ENCODE measurements around the gene ZNF462. TPM values are rescaled to one million over a fixed set of nuclear protein-coding genes. Genes with fewer than 3 reads are reported as not detected.

Gene ZNF462
- total RNA-seq, 1 experiment from 2014 or later = 121 TPM

DNA sequence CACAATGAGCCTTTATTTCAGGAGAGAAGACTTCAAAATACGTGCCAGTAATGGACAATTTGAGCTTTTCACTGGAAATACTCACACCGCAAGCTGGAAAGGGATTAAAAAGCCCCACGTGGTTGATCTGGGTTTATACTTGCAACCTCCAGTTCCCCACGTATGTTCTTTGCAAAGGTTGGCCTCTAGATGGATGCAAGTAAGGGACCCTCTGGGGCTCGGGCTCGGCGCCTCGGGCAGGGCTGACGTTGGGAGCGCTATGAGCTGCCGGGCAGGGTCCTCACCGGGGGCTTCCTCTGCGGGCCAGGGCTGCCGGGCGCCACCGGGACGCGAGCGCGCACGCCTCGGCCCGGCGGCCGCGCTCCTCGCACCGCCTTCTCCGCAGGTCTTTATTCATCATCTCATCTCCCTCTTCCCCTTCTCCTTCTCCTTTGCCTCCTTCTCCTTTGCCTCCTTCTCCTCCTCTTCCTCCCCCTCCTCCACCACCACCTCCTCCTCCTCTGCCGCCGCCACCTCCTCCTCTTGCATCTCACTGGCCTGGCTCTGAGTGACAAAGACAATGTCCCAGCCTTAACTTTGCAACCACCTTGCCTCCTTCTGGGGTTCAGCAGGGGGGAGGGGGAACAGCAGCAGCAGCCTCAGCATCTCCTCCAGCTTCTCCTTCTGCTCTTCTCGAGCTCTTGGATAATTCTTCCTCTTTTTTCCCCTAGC lies 701 bp upstream of the ZNF462 start:
- Mint-ChIP-seq H3K27ac (peak overlapping the region; percentile 98), H3K36me3 (peaks cover 20% of the 10 kb centered on the region), H3K27me3 (ENCODE audit: low read depth) (no peaks in the 10 kb centered on the region), H3K9me3 (peaks cover 3% of the 10 kb centered on the region; the same call in 1 of the 2 replicates), H3K4me1 (peaks cover 44% of the 10 kb centered on the region), H3K4me3 (peak overlapping the region; percentile 99)
- POLR2A ChIA-PET = interaction anchor here (1.1 kb wide), 1 partner anchor 8 kb away, joined by 5 read pairs; no protein-coding TSS in a partner anchor
- DNase-seq (ENCODE audit: low spot score) (peak; percentile 59), ATAC-seq (peak; percentile 15)
- CTCF ChIA-PET = interaction anchor here (1.7 kb wide), 1 partner anchor 16 kb away, joined by 4 read pairs; no protein-coding TSS in a partner anchor
- peak; percentile 8; the same call in 1 of the 2 replicates for TF ChIP-seq MAX (CRISPR knock-in tag; IDR thresholded peaks at IDR 0.05)
- TF ChIP-seq SOX15 (CRISPR knock-in tag; IDR thresholded peaks at IDR 0.05) = no peak
- no peak for TF ChIP-seq FOXJ3 (CRISPR knock-in tag; IDR thresholded peaks at IDR 0.05; ENCODE audit: borderline replicate concordance)
- TF ChIP-seq ZNF423 (CRISPR knock-in tag; IDR thresholded peaks at IDR 0.05) = no peak
- TF ChIP-seq, protein P1, sequence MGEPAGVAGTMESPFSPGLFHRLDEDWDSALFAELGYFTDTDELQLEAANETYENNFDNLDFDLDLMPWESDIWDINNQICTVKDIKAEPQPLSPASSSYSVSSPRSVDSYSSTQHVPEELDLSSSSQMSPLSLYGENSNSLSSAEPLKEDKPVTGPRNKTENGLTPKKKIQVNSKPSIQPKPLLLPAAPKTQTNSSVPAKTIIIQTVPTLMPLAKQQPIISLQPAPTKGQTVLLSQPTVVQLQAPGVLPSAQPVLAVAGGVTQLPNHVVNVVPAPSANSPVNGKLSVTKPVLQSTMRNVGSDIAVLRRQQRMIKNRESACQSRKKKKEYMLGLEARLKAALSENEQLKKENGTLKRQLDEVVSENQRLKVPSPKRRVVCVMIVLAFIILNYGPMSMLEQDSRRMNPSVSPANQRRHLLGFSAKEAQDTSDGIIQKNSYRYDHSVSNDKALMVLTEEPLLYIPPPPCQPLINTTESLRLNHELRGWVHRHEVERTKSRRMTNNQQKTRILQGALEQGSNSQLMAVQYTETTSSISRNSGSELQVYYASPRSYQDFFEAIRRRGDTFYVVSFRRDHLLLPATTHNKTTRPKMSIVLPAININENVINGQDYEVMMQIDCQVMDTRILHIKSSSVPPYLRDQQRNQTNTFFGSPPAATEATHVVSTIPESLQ (CRISPR knock-in tag; IDR thresholded peaks at IDR 0.05) = no peak
- no peak for TF ChIP-seq FOXK1 (CRISPR knock-in tag; IDR thresholded peaks at IDR 0.05)
- no peak for TF ChIP-seq RELA (CRISPR knock-in tag; IDR thresholded peaks at IDR 0.05; ENCODE audit: borderline replicate concordance)
- TF ChIP-seq, protein P2, sequence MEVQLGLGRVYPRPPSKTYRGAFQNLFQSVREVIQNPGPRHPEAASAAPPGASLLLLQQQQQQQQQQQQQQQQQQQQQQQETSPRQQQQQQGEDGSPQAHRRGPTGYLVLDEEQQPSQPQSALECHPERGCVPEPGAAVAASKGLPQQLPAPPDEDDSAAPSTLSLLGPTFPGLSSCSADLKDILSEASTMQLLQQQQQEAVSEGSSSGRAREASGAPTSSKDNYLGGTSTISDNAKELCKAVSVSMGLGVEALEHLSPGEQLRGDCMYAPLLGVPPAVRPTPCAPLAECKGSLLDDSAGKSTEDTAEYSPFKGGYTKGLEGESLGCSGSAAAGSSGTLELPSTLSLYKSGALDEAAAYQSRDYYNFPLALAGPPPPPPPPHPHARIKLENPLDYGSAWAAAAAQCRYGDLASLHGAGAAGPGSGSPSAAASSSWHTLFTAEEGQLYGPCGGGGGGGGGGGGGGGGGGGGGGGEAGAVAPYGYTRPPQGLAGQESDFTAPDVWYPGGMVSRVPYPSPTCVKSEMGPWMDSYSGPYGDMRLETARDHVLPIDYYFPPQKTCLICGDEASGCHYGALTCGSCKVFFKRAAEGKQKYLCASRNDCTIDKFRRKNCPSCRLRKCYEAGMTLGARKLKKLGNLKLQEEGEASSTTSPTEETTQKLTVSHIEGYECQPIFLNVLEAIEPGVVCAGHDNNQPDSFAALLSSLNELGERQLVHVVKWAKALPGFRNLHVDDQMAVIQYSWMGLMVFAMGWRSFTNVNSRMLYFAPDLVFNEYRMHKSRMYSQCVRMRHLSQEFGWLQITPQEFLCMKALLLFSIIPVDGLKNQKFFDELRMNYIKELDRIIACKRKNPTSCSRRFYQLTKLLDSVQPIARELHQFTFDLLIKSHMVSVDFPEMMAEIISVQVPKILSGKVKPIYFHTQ (CRISPR knock-in tag; IDR thresholded peaks at IDR 0.05) = no peak
- TF ChIP-seq NFYB (CRISPR knock-in tag; conservative IDR thresholded peaks at IDR 0.05; ENCODE audit: low read depth) = no peak
- peak; percentile 96 for TF ChIP-seq ZNF263 (CRISPR knock-in tag; IDR thresholded peaks at IDR 0.05; ENCODE audit: low read depth)
- TF ChIP-seq NR2C2 (CRISPR knock-in tag; IDR thresholded peaks at IDR 0.05) = no peak
- no peak for TF ChIP-seq MXD4 (CRISPR knock-in tag; IDR thresholded peaks at IDR 0.05; ENCODE audit: borderline replicate concordance)
- TF ChIP-seq, protein P3, sequence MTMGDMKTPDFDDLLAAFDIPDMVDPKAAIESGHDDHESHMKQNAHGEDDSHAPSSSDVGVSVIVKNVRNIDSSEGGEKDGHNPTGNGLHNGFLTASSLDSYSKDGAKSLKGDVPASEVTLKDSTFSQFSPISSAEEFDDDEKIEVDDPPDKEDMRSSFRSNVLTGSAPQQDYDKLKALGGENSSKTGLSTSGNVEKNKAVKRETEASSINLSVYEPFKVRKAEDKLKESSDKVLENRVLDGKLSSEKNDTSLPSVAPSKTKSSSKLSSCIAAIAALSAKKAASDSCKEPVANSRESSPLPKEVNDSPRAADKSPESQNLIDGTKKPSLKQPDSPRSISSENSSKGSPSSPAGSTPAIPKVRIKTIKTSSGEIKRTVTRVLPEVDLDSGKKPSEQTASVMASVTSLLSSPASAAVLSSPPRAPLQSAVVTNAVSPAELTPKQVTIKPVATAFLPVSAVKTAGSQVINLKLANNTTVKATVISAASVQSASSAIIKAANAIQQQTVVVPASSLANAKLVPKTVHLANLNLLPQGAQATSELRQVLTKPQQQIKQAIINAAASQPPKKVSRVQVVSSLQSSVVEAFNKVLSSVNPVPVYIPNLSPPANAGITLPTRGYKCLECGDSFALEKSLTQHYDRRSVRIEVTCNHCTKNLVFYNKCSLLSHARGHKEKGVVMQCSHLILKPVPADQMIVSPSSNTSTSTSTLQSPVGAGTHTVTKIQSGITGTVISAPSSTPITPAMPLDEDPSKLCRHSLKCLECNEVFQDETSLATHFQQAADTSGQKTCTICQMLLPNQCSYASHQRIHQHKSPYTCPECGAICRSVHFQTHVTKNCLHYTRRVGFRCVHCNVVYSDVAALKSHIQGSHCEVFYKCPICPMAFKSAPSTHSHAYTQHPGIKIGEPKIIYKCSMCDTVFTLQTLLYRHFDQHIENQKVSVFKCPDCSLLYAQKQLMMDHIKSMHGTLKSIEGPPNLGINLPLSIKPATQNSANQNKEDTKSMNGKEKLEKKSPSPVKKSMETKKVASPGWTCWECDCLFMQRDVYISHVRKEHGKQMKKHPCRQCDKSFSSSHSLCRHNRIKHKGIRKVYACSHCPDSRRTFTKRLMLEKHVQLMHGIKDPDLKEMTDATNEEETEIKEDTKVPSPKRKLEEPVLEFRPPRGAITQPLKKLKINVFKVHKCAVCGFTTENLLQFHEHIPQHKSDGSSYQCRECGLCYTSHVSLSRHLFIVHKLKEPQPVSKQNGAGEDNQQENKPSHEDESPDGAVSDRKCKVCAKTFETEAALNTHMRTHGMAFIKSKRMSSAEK (CRISPR knock-in tag; IDR thresholded peaks at IDR 0.05; ENCODE audit: borderline replicate concordance) = no peak
- TF ChIP-seq GTF2I (CRISPR knock-in tag; conservative IDR thresholded peaks at IDR 0.05) = no peak
- TF ChIP-seq ETV6 (CRISPR knock-in tag; IDR thresholded peaks at IDR 0.05) = no peak
- TF ChIP-seq, protein P4, sequence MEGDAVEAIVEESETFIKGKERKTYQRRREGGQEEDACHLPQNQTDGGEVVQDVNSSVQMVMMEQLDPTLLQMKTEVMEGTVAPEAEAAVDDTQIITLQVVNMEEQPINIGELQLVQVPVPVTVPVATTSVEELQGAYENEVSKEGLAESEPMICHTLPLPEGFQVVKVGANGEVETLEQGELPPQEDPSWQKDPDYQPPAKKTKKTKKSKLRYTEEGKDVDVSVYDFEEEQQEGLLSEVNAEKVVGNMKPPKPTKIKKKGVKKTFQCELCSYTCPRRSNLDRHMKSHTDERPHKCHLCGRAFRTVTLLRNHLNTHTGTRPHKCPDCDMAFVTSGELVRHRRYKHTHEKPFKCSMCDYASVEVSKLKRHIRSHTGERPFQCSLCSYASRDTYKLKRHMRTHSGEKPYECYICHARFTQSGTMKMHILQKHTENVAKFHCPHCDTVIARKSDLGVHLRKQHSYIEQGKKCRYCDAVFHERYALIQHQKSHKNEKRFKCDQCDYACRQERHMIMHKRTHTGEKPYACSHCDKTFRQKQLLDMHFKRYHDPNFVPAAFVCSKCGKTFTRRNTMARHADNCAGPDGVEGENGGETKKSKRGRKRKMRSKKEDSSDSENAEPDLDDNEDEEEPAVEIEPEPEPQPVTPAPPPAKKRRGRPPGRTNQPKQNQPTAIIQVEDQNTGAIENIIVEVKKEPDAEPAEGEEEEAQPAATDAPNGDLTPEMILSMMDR (IDR thresholded peaks at IDR 0.05) = no peak
- TF ChIP-seq JAZF1 (CRISPR knock-in tag; IDR thresholded peaks at IDR 0.05) = no peak
- no peak for TF ChIP-seq OVOL2 (CRISPR knock-in tag; IDR thresholded peaks at IDR 0.05; ENCODE audit: borderline replicate concordance)
- TF ChIP-seq, protein P5, sequence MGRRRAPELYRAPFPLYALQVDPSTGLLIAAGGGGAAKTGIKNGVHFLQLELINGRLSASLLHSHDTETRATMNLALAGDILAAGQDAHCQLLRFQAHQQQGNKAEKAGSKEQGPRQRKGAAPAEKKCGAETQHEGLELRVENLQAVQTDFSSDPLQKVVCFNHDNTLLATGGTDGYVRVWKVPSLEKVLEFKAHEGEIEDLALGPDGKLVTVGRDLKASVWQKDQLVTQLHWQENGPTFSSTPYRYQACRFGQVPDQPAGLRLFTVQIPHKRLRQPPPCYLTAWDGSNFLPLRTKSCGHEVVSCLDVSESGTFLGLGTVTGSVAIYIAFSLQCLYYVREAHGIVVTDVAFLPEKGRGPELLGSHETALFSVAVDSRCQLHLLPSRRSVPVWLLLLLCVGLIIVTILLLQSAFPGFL (CRISPR knock-in tag; IDR thresholded peaks at IDR 0.05; ENCODE audit: borderline replicate concordance) = no peak
- TF ChIP-seq, protein P6, sequence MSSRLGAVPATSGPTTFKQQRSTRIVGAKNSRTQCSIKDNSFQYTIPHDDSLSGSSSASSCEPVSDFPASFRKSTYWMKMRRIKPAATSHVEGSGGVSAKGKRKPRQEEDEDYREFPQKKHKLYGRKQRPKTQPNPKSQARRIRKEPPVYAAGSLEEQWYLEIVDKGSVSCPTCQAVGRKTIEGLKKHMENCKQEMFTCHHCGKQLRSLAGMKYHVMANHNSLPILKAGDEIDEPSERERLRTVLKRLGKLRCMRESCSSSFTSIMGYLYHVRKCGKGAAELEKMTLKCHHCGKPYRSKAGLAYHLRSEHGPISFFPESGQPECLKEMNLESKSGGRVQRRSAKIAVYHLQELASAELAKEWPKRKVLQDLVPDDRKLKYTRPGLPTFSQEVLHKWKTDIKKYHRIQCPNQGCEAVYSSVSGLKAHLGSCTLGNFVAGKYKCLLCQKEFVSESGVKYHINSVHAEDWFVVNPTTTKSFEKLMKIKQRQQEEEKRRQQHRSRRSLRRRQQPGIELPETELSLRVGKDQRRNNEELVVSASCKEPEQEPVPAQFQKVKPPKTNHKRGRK (CRISPR knock-in tag; IDR thresholded peaks at IDR 0.05; ENCODE audit: borderline replicate concordance) = peak; percentile 76; the same call in 1 of the 2 replicates
- TF ChIP-seq, protein P7, sequence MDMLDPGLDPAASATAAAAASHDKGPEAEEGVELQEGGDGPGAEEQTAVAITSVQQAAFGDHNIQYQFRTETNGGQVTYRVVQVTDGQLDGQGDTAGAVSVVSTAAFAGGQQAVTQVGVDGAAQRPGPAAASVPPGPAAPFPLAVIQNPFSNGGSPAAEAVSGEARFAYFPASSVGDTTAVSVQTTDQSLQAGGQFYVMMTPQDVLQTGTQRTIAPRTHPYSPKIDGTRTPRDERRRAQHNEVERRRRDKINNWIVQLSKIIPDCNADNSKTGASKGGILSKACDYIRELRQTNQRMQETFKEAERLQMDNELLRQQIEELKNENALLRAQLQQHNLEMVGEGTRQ (CRISPR knock-in tag; IDR thresholded peaks at IDR 0.05) = no peak
- TF ChIP-seq HMGA2 (CRISPR knock-in tag; IDR thresholded peaks at IDR 0.05) = no peak
